ENCODE results near the gene ZNF846.

The ZNF846 gene

GRCh38 chr19:9702186-9702585, 66.4 kb downstream of the ZNF846 start:
- H3K4me3 ChIP-seq (ENCODE audit: low read depth, low read length), result no peak overlapping the region
- no peaks in the 10 kb centered on the region for H3K9me3 ChIP-seq

More at GRCh38 chr19:9702186-9702585, 66.4 kb downstream of the ZNF846 start:
- Histone ChIP-seq H3K4me1 (no peaks in the 10 kb centered on the region), H3K36me3 (no peaks in the 10 kb centered on the region), H3K27me3 (no peaks in the 10 kb centered on the region)
- DNase-seq, result no peak
- no peak for TF ChIP-seq CTCF (IDR thresholded peaks at IDR 0.05; ENCODE audit: low read depth, low read length)
